GM19035 (cell line): ENCODE measurements around the gene FILIP1L.

Source experiments
- ATAC-seq: cut with Tn5 transposase; IDR thresholded peaks from one replicate; pipeline ENCODE4 v1.9.1; 2021; ENCODE audit not compliant: unreplicated experiment

The FILIP1L gene

GRCh38 chr3:100114413-100115030 is at the start of gene FILIP1L:
Gene FILIP1L (minus strand): TSS chr3:100114501.
- no peak for ATAC-seq

- no peak for ATAC-seq
Measured at GRCh38 chr3:100163787-100164186, 49.5 kb upstream of the FILIP1L start.

DNA sequence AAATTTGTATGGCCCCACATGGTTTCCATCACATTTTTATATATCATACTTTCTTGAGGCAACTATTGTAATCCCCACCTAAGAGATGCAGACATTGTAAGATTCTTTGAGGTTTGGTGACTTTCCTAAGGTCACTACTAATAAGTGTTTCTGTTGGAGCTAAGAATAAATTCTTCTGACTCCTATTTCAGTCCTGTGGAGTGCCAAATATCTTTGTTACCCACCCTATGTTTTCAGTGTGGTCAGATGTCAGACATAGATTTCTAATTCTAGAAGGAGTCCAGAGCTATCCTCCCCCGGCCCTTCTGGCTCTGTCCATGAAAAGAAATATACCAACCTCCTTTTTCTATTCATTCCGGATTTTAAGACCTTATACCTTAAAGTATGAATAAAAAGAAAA is 46.2 kb upstream of the FILIP1L start:
- no peak for ATAC-seq

- ATAC-seq = no peak
Measured at GRCh38 chr3:100159331-100160153, 45.2 kb upstream of the FILIP1L start.

GRCh38 chr3:100158918-100159330 is 44.6 kb upstream of the FILIP1L start:
- no peak for ATAC-seq

DNA sequence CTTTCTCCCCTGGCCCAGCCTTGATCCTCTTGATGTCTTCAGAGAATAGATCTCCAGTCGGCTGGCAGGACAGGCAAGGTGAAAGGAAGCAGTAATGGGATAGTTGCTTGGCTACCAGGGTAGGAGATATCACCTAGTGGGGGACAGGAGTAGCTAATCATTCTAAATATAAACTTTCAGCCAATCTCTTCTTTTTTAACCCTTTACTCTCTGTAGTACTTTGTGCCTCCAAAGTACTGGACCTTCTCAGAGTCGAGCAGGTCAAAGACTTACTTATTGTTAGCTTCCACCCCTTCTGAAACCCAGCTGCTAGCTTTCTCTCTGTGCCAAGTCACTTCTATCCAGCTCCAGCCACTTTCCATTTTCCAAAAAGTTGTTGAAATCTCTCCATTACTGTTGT is 43.4 kb upstream of the FILIP1L start:
- no peak for ATAC-seq

DNA sequence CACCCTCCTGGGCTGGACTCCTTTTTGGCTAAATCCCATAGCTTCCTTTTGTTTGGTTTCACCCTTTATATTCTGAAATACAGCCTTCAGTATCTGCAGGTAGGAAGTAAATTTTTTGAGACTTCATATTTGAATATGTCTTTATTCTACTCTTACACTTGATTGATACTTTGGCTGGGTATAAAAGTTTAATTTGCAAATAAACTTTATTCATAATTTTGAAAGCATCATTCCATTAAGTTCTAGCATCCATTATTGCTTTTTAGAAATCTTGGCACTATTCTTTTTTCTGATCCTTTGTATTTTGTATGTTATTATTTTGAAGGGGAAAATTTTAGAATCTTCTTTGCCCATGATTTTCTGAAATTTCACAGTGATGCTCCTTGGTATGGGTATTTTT is 41.3 kb upstream of the FILIP1L start:
- no peak for ATAC-seq

DNA sequence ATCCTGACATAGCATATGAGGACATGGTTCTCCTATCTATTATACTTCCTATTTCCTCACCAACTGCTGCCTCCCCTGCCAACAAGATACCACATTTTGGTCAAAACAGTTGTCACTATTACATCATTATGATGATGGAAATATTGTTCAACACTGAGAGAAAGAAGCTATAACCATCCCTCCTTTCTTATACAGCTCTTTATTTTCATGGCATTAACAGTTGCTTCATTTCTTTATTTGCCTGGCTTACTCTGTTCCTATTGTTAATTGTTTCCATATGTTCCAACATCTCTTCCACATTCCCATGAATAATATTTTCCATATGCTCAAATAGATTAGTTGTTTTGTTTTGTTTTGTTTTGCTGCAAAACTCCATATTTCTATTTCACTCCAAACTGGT is 40.8 kb upstream of the FILIP1L start:
- no peak for ATAC-seq

GRCh38 chr3:100154171-100154570 is 39.9 kb upstream of the FILIP1L start:
- ATAC-seq = no peak

DNA sequence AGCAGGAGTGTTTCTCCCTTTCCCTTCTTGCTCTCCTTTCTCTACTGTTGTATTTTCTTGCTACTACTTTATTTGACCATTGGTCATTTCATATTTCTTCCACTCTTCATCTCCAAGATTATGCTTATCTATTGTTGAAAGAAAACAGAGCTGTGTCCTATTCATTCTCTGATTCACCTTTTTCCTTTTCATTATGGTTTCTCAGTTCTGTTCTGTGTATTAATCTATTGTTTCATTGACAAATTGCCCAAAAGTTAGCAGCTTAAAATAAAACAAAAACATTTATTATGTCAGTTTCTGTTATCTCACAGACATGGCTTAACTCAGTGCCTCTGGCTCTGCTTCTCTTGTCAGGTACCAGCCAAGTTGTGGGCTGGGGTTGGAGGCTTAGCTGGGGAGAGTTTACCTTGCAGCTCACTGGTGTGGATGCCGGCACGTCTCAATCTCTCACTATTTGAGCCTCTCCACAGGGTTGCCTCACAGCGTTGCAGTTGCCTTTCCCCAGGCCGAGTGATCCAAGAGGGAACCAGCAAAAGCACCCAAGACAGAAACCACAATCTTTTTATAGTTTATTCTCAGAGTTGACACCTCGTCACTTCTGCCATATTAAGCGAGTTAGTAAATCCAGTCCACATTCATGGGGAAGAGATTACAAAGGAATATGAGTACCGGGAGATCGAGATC is 36.9 kb upstream of the FILIP1L start:
- no peak for ATAC-seq

DNA sequence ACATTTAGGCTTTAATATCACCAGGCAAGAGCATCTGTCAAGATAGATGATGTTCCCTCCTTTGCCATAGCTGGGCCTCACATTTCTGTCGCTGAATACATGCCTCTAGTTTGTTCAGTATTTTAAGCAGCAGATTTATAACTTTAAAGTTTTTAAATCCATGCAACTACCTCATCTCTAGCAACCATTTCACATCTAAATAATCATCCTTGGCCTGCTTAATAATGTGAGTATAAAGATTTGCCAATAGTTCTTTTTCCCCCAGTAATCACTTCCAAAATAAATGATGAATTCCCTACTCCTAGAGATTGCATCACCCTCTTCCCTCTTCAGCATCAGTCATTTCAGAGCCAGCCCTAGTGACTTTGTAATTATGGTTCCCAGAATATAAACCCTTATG is 36.2 kb upstream of the FILIP1L start:
- ATAC-seq = no peak

- ATAC-seq = no peak
Measured at GRCh38 chr3:100149713-100150415, 35.6 kb upstream of the FILIP1L start.

DNA sequence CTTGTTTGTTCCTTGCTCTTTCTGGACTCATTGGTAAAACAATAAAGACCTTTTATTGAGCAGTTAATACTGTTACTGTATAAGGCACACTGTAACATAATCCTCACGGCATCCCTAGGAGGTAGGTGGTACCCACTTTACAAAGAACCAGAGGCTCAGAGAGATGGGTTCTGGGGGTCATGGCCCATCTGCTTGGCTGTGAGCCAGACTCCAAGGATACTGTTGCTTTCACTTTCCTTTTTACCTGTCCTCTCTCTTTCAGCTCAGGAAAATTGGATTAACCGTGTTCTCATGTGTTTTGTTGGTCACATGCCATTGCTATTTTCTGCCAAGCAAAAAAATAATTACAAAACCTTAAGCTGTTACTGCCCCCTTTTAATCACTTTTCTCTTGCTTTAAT is 34.8 kb upstream of the FILIP1L start:
- no peak for ATAC-seq

- no peak for ATAC-seq
Measured at GRCh38 chr3:100144255-100144866, 30.1 kb upstream of the FILIP1L start.

DNA sequence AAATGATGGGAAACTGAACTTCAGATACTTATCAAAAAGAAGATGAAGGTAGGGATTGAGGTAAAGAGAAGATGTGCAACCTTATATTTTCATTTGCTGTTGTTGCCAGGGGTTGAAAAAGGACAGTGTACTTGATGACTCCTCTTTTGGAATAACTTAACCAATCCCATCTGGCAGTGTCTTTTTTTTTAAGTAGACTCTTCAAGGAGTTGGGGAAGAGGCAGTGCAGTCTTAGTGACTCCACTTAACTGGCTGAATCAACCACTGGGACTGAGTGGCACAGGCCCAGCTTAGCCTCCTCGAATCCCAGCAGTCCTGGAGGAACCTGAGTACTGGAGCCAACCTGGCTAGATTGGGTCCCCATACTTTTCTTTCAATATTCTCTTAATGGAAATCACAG is 27.3 kb upstream of the FILIP1L start:
- ATAC-seq = no peak

DNA sequence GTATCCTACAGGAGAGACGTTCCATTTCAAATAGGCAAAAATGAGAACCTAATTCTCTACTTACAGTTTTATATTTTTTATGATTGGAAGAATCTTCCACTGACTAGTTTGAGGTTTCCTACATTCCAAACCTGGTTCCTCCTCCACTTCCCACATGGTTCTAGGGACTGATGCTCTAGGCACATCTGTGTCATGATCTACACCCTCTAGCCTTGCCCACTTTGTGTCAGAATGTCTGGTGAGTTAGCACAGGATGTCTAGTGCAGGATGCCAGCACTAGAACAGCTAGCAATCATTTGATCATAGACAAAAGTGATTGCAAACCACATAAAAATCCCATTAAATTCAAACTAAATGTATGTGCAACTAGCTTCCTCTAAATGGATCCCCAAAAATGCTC is 26.7 kb upstream of the FILIP1L start:
- no peak for ATAC-seq

- no peak for ATAC-seq
Measured at GRCh38 chr3:100136921-100137320, 22.6 kb upstream of the FILIP1L start.

GRCh38 chr3:100131241-100131640 is 16.9 kb upstream of the FILIP1L start:
- no peak for ATAC-seq

DNA sequence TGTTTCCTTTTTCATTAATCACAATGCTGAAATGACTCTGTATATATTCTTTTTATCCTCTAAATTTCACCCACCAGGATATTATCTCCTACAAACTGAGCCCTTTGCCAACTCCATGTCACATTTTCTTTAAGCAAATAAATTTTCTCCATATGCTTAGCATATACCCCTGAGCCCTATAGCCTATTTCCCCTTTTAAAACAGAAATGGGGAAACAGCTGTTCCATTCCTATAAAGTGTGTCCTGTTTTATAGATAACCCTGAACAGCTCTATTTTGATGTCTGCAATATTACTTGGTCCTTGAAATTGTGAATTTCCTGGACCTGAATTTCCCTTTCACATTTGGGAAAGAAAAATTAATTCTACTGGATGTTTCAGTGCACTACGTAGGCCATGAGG is 15.6 kb upstream of the FILIP1L start:
- ATAC-seq = no peak

- ATAC-seq = no peak
Measured at GRCh38 chr3:100128565-100128964, 14.3 kb upstream of the FILIP1L start.

- ATAC-seq = no peak
Measured at GRCh38 chr3:100127792-100128191, 13.5 kb upstream of the FILIP1L start.
